OCI-LY3 (cell line): Measurements from ENCODE around the gene FBH1.
A peak's percentile ranks its signal among the peaks of the same experiment; 100 is the strongest.

ENCODE experiments used
- H2AFZ ChIP-seq: fragments of 200-600, 300-600 bp; shearing (Covaris generic); 2 replicates; pipeline ENCODE4 v1.6.0; 2014; ENCODE audit warnings: antibody characterized with exemption, low read depth, low read length
- H3K27ac ChIP-seq: fragments of 200-600, 300-600 bp; sonication (generic); 2 replicates; pipeline ENCODE4 v1.5.1; 2014; ENCODE audit warnings: mild to moderate bottlenecking, low read length, moderate library complexity, mixed read lengths
- H3K27me3 ChIP-seq: fragments of 200-600, 300-600 bp; sonication (generic); 2 replicates; pipeline ENCODE4 v1.6.1; 2014; ENCODE audit warnings: low read depth, low read length, mixed read lengths
- H3K36me3 ChIP-seq: fragments of 200-600, 300-600 bp; sonication (generic); replicated peaks from 2 replicates; pipeline ENCODE3; 2014; ENCODE audit warnings: low read depth, low read length, mixed read lengths
- H3K4me1 ChIP-seq: fragments of 300-600, 200-600 bp; sonication (generic); 2 replicates; pipeline ENCODE4 v1.6.1; 2014; ENCODE audit warnings: low read length, mixed read lengths
- H3K4me2 ChIP-seq: fragments of 200-600, 300-600 bp; sonication (generic); 2 replicates; pipeline ENCODE4 v1.6.1; 2014; ENCODE audit warnings: low read length, mixed read lengths
- H3K4me3 ChIP-seq: fragments of 300-600, 200-600 bp; sonication (generic); 2 replicates; pipeline ENCODE4 v1.5.1; 2014; ENCODE audit warnings: antibody characterized with exemption, mild to moderate bottlenecking, low read length, moderate library complexity
- H3K79me2 ChIP-seq: fragments of 300-600, 200-600 bp; shearing (Covaris generic); 2 replicates; pipeline ENCODE4 v1.6.1; 2014; ENCODE audit warnings: mild to moderate bottlenecking, low read length, mixed read lengths
- H3K9ac ChIP-seq: fragments of 300-600, 200-600 bp; shearing (Covaris generic); 2 replicates; pipeline ENCODE4 v1.6.0; 2014; ENCODE audit warnings: mild to moderate bottlenecking, low read length, moderate library complexity
- H3K9me3 ChIP-seq: fragments of 200-600, 300-600 bp; shearing (Covaris generic); 2 replicates; pipeline ENCODE4 v1.6.1; 2014; ENCODE audit warnings: low read length, mixed read lengths; ENCODE audit not compliant: insufficient read depth
- H4K20me1 ChIP-seq: fragments of 200-600, 300-600 bp; sonication (generic); 2 replicates; pipeline ENCODE4 v1.6.1; 2016; ENCODE audit warnings: low read length, mixed read lengths; ENCODE audit not compliant: insufficient read depth
- CTCF ChIP-seq: fragments of 200-600, 300-600 bp; sonication (generic); IDR thresholded peaks from 2 replicates; pipeline ENCODE4 v1.5.1; 2014; ENCODE audit warnings: antibody characterized with exemption, low read length, low read depth
- EZH2phosphoT487 ChIP-seq: fragments of 200-600 bp; shearing (Covaris generic); IDR thresholded peaks from 2 replicates; pipeline ENCODE4 v1.6.1; 2018; ENCODE audit warnings: antibody characterized with exemption, mixed run types, low read depth

Gene FBH1

GRCh38 chr10:5855979-5856700 is 33.9 kb upstream of the FBH1 start:
- no peaks in the 10 kb centered on the region for H3K9me3 ChIP-seq
- no peak overlapping the region for H3K4me3 ChIP-seq
- no peak overlapping the region for H2AFZ ChIP-seq
- H3K4me2 ChIP-seq = no peak overlapping the region
- no peak overlapping the region for H3K27ac ChIP-seq
- TF ChIP-seq EZH2phosphoT487 (no peak), CTCF (no peak)
- H3K4me1 ChIP-seq = peaks cover 24% of the 10 kb centered on the region
- no peak overlapping the region for H3K9ac ChIP-seq
- H4K20me1 ChIP-seq = no peaks in the 10 kb centered on the region
- no peaks in the 10 kb centered on the region for H3K79me2 ChIP-seq
- H3K27me3 ChIP-seq = no peaks in the 10 kb centered on the region
- H3K36me3 ChIP-seq = no peaks in the 10 kb centered on the region

GRCh38 chr10:5856701-5857004 is 33.4 kb upstream of the FBH1 start:
- no peak overlapping the region for H3K4me2 ChIP-seq
- no peaks in the 10 kb centered on the region for H3K9me3 ChIP-seq
- H3K79me2 ChIP-seq = no peaks in the 10 kb centered on the region
- peaks cover 24% of the 10 kb centered on the region for H3K4me1 ChIP-seq
- no peak overlapping the region for H3K27ac ChIP-seq
- no peak overlapping the region for H2AFZ ChIP-seq
- no peak overlapping the region for H3K4me3 ChIP-seq
- no peaks in the 10 kb centered on the region for H3K27me3 ChIP-seq
- no peak for TF ChIP-seq CTCF
- TF ChIP-seq EZH2phosphoT487 = no peak
- no peak overlapping the region for H3K9ac ChIP-seq
- H4K20me1 ChIP-seq = no peaks in the 10 kb centered on the region
- no peaks in the 10 kb centered on the region for H3K36me3 ChIP-seq

- no peaks in the 10 kb centered on the region for H3K27me3 ChIP-seq
- no peaks in the 10 kb centered on the region for H3K36me3 ChIP-seq
- H3K4me3 ChIP-seq = no peak overlapping the region
- no peak overlapping the region for H3K27ac ChIP-seq
- H3K9ac ChIP-seq = no peak overlapping the region
- TF ChIP-seq CTCF (no peak), EZH2phosphoT487 (no peak)
- no peaks in the 10 kb centered on the region for H3K9me3 ChIP-seq
- no peaks in the 10 kb centered on the region for H4K20me1 ChIP-seq
- no peak overlapping the region for H2AFZ ChIP-seq
- H3K79me2 ChIP-seq = no peaks in the 10 kb centered on the region
- H3K4me1 ChIP-seq = peaks cover 18% of the 10 kb centered on the region
- H3K4me2 ChIP-seq = no peak overlapping the region
These were observed 31.2 kb upstream of the FBH1 start for GRCh38 chr10:5858811-5859210.

- H2AFZ ChIP-seq = no peak overlapping the region
- no peaks in the 10 kb centered on the region for H3K36me3 ChIP-seq
- no peaks in the 10 kb centered on the region for H3K9me3 ChIP-seq
- no peak overlapping the region for H3K27ac ChIP-seq
- peak overlapping the region; percentile 73 for H3K4me2 ChIP-seq
- no peaks in the 10 kb centered on the region for H3K79me2 ChIP-seq
- H4K20me1 ChIP-seq = no peaks in the 10 kb centered on the region
- TF ChIP-seq EZH2phosphoT487 (no peak), CTCF (no peak)
- no peaks in the 10 kb centered on the region for H3K27me3 ChIP-seq
- no peak overlapping the region for H3K9ac ChIP-seq
- H3K4me3 ChIP-seq = peak overlapping the region; percentile 50
- peaks cover 18% of the 10 kb centered on the region for H3K4me1 ChIP-seq
These were observed 30.0 kb upstream of the FBH1 start for GRCh38 chr10:5860066-5860465.
